Ectodermal cell (in vitro differentiated cells): ENCODE measurements around the gene PCDHGA9.
"Not testable (repeated sequence)": the region's sequence is repeated elsewhere in the genome, so short reads cannot be mapped to it uniquely, and the experiment has no call there.

ENCODE experiments used
- H3K27ac ChIP-seq: 2 replicates; pipeline ENCODE4 v1.7.0; 2013; ENCODE audit warnings: mild to moderate bottlenecking, low read depth, low read length; ENCODE audit not compliant: insufficient read depth, poor library complexity, severe bottlenecking
- H3K27me3 ChIP-seq: 2 replicates; pipeline ENCODE4 v1.7.0; 2013; ENCODE audit warnings: mild to moderate bottlenecking, low read length; ENCODE audit not compliant: insufficient read depth, control insufficient read depth, poor library complexity, severe bottlenecking
- H3K36me3 ChIP-seq: one replicate; pipeline ENCODE4 v1.7.0; 2013; ENCODE audit warnings: low read length; ENCODE audit not compliant: control insufficient read depth, insufficient read depth
- H3K4me1 ChIP-seq: one replicate; pipeline ENCODE4 v1.7.0; 2013; ENCODE audit warnings: low read length; ENCODE audit not compliant: control insufficient read depth, insufficient read depth
- H3K4me3 ChIP-seq: 2 replicates; pipeline ENCODE4 v1.7.0; 2013; ENCODE audit warnings: low read depth, low read length, control low read depth; ENCODE audit not compliant: insufficient read depth
- H3K9me3 ChIP-seq: 2 replicates; pipeline ENCODE4 v1.7.0; 2013; ENCODE audit warnings: mild to moderate bottlenecking, low read length, moderate library complexity; ENCODE audit not compliant: control insufficient read depth
- WGBS, 2 experiments: methylation state at CpG; one replicate each; pipeline ENCODE4 v1.1.7; 2013; ENCODE audit warnings: missing lambda C conversion rate in 2 of 2; 5-methylcytosine and 5-hydroxymethylcytosine counted together

The PCDHGA9 gene

DNA sequence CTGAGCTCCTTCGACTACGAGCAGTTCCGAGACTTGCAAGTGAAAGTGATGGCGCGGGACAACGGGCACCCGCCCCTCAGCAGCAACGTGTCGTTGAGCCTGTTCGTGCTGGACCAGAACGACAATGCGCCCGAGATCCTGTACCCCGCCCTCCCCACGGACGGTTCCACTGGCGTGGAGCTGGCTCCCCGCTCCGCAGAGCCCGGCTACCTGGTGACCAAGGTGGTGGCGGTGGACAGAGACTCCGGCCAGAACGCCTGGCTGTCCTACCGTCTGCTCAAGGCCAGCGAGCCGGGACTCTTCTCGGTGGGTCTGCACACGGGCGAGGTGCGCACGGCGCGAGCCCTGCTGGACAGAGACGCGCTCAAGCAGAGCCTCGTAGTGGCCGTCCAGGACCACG is 29.7 kb downstream of the PCDHGA9 start:
- Histone ChIP-seq H3K9me3 (peaks cover 16% of the 10 kb centered on the region), H3K36me3 (peaks cover 31% of the 10 kb centered on the region)
- H3K27me3 ChIP-seq, H3K4me3 ChIP-seq, H3K4me1 ChIP-seq, H3K27ac ChIP-seq: not testable (repeated sequence)
- WGBS, 2 experiments = 97 to 98% methylated on average over 38 of the region's 38 CpGs

- H3K4me3 ChIP-seq = not testable (repeated sequence)
- WGBS, 2 experiments = 94 to 95% methylated on average over 29 of the region's 29 CpGs
These were observed 30.1 kb downstream of the PCDHGA9 start for GRCh38 chr5:141432726-141433125.

DNA sequence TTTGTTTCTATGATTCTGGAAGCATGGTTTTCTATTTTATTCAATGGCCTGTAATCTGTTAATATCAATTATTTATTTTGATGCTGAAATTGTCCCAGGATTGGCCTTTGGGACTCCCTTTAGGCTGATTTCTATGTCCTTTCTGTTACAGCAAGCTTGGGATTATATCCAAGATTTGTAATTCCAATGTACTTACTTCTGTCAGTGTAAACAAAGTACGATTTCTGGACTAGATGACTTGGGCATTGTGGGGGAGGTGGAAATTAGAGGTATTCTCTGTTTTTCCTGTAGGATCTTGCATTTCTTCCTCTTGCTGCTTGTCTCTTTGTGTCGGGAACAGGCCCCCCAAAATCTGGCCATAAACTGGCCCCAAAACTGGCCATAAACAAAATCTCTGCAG is 31.4 kb downstream of the PCDHGA9 start:
- no peaks in the 10 kb centered on the region for H3K27me3 ChIP-seq
- H3K4me1 ChIP-seq = no peaks in the 10 kb centered on the region
- WGBS, 2 experiments = 92 to 95% methylated on average over 2 of the region's 2 CpGs
- peaks cover 21% of the 10 kb centered on the region for H3K36me3 ChIP-seq
- peaks cover 15% of the 10 kb centered on the region for H3K9me3 ChIP-seq
- no peak overlapping the region for H3K4me3 ChIP-seq
- H3K27ac ChIP-seq = no peak overlapping the region

More at GRCh38 chr5:141432726-141433125, 30.1 kb downstream of the PCDHGA9 start:
- not testable (repeated sequence) for H3K27me3 ChIP-seq, H3K4me1 ChIP-seq, H3K27ac ChIP-seq
- H3K9me3 ChIP-seq = peaks cover 15% of the 10 kb centered on the region
- H3K36me3 ChIP-seq = peaks cover 27% of the 10 kb centered on the region

DNA sequence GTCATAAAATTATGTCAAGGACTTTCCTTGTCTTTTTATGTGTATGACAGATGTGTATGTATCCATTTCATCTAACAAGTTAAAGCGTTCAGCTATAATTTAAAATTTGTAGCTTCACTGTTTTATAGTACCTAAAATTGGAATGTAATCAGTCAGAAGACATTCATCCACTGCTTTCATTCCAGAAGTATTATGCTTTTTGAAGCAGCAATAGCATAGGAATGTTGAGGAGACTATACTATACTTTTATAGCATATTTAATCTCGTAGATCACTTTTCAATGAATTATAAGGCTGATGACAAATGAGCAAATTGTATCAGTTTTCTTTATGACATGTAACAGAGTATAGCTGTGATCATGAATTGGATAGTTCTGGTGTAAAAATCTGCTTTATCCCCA is 34.6 kb downstream of the PCDHGA9 start:
- no peaks in the 10 kb centered on the region for H3K4me1 ChIP-seq
- no peak overlapping the region for H3K4me3 ChIP-seq
- H3K36me3 ChIP-seq = peaks cover 5% of the 10 kb centered on the region
- peaks cover 4% of the 10 kb centered on the region for H3K9me3 ChIP-seq
- no peak overlapping the region for H3K27ac ChIP-seq
- no peaks in the 10 kb centered on the region for H3K27me3 ChIP-seq
- 85 to 100% methylated on average over 1 to 2 of the region's 2 CpGs for WGBS, 2 experiments

- no peaks in the 10 kb centered on the region for H3K27me3 ChIP-seq
- H3K4me1 ChIP-seq = no peaks in the 10 kb centered on the region
- H3K27ac ChIP-seq = no peak overlapping the region
- peaks cover 2% of the 10 kb centered on the region for H3K9me3 ChIP-seq
- WGBS, 2 experiments = 87 to 90% methylated on average over 10 of the region's 10 CpGs
- no peak overlapping the region for H3K4me3 ChIP-seq
- H3K36me3 ChIP-seq = peaks cover 4% of the 10 kb centered on the region
These were observed 37.0 kb downstream of the PCDHGA9 start for GRCh38 chr5:141439411-141440141.

DNA sequence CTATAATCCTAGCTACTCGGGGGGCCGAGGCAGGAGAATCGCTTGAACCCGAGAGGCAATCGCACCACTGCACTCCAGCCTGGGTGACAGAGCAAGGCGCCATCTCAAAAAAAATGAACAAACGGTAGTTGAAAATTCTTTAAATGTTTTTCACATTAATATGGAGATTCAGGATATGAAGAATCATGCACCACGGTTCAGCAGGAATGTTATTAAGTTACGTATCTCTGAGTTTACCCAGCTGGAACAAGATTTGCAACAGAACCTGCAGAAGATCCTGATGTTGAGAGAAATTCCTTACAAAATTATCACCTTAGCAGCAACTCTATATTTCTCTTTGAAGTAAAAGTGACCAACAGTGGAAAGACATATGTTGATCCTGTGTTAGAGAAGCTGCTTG is 37.8 kb downstream of the PCDHGA9 start:
- WGBS, 2 experiments = 93% methylated on average over 9 of the region's 9 CpGs
- H3K9me3 ChIP-seq = peaks cover under 1% of the 10 kb centered on the region

DNA sequence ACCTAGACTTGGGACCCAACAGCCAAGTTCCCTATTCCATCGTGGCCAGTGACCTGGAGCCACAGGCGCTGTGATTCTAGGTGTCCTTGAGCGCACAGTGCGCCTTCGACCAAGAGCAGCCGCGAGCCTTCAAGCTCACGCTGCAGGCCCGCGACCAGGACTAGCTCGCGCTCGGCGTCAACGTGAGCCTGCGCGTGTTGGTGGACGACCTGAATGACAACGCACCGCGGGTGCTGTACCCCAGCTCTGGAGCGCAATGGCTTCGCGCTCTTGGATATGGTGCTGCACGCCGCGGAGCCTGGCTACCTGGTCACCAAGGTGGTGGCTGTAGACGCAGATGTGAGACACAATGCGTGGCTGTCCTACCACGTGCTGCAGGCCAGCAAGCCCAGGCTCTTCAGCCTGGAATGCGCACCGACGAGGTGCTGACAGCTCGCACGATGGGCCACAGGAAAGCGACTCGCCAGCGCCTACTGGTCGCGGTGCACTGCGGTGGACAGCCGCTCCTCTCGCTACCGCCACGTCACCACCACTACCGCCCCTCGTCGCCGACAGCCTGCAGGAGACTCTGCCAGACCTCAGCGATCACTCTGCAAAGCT is 39.1 kb downstream of the PCDHGA9 start:
- WGBS, 2 experiments = 96 to 97% methylated on average over 50 of the region's 50 CpGs
- no peak overlapping the region for H3K27ac ChIP-seq
- H3K9me3 ChIP-seq = no peaks in the 10 kb centered on the region
- no peak overlapping the region for H3K4me3 ChIP-seq
- no peaks in the 10 kb centered on the region for H3K27me3 ChIP-seq
- peaks cover 4% of the 10 kb centered on the region for H3K36me3 ChIP-seq
- H3K4me1 ChIP-seq = no peaks in the 10 kb centered on the region

More for the DNA sequence above, 37.8 kb downstream of the PCDHGA9 start:
- Histone ChIP-seq H3K27me3 (no peaks in the 10 kb centered on the region), H3K4me3 (no peak overlapping the region), H3K27ac (no peak overlapping the region), H3K4me1 (no peaks in the 10 kb centered on the region), H3K36me3 (peaks cover 4% of the 10 kb centered on the region)
